Esophagus (tissue), 2 donors: ENCODE results near the gene GSTA4. TPM values are rescaled to one million over a fixed set of nuclear protein-coding genes. Genes with fewer than 3 reads are reported as not detected.
"Not testable (repeated sequence)": the region's sequence is repeated elsewhere in the genome, so short reads cannot be mapped to it uniquely, and the experiment has no call there.

Source experiments
- H3K27ac ChIP-seq, 2 donors: one replicate each; pipeline ENCODE4 v1.5.1; 2013; ENCODE audit warnings: low read depth in 2 of 2, mild to moderate bottlenecking in 2 of 2, inconsistent platforms in 1 of 2, low read length in 1 of 2, moderate library complexity in 1 of 2
- H3K27me3 ChIP-seq, 2 donors: one replicate each; pipeline ENCODE4 v1.6.1; 2013; ENCODE audit warnings: low read length in 2 of 2, control low read depth in 1 of 2, mild to moderate bottlenecking in 1 of 2; ENCODE audit not compliant: insufficient read depth in 2 of 2, control insufficient read depth in 1 of 2
- H3K36me3 ChIP-seq, 2 donors: one replicate each; pipeline ENCODE4 v1.6.1; 2013; ENCODE audit warnings: low read length in 1 of 2; ENCODE audit not compliant: control insufficient read depth in 2 of 2, insufficient read depth in 2 of 2
- H3K4me1 ChIP-seq, 2 donors: one replicate each; pipeline ENCODE4 v1.6.1; 2013; ENCODE audit warnings: low read length in 1 of 2; ENCODE audit not compliant: control insufficient read depth in 2 of 2, insufficient read depth in 2 of 2
- H3K4me3 ChIP-seq, 2 donors: one replicate each; pipeline ENCODE4 v1.5.1; 2013; ENCODE audit warnings: low read length in 2 of 2, mild to moderate bottlenecking in 2 of 2, low read depth in 1 of 2, moderate library complexity in 1 of 2
- H3K9me3 ChIP-seq, 2 donors: one replicate each; pipeline ENCODE4 v1.6.1; 2013; ENCODE audit warnings: mild to moderate bottlenecking in 2 of 2, low read depth in 1 of 2, low read length in 1 of 2, moderate library complexity in 1 of 2; ENCODE audit not compliant: control insufficient read depth in 2 of 2, insufficient read depth in 1 of 2
- WGBS, 2 donors: extraction: QIAGEN DNeasy Blood & Tissue Kit; methylation state at CpG; one replicate each; pipeline ENCODE4 v1.1.7; 2013; 5-methylcytosine and 5-hydroxymethylcytosine counted together
- polyA plus RNA-seq, 2 donors: library from polyadenylated mRNA; stranded (reverse); fragments of 200-250 nt; gene quantifications; one replicate each; pipeline ENCODE4 v1.2.3, GENCODE V29; 2013
- donor health status: healthy with polysubstance abuse.
- donor health status: Bipolar disorder and iron deficiency.

GSTA4 gene, protein sequence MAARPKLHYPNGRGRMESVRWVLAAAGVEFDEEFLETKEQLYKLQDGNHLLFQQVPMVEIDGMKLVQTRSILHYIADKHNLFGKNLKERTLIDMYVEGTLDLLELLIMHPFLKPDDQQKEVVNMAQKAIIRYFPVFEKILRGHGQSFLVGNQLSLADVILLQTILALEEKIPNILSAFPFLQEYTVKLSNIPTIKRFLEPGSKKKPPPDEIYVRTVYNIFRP
- polyA plus RNA-seq, result 10 to 100 TPM; 41.8 to 62.0 TPM

DNA sequence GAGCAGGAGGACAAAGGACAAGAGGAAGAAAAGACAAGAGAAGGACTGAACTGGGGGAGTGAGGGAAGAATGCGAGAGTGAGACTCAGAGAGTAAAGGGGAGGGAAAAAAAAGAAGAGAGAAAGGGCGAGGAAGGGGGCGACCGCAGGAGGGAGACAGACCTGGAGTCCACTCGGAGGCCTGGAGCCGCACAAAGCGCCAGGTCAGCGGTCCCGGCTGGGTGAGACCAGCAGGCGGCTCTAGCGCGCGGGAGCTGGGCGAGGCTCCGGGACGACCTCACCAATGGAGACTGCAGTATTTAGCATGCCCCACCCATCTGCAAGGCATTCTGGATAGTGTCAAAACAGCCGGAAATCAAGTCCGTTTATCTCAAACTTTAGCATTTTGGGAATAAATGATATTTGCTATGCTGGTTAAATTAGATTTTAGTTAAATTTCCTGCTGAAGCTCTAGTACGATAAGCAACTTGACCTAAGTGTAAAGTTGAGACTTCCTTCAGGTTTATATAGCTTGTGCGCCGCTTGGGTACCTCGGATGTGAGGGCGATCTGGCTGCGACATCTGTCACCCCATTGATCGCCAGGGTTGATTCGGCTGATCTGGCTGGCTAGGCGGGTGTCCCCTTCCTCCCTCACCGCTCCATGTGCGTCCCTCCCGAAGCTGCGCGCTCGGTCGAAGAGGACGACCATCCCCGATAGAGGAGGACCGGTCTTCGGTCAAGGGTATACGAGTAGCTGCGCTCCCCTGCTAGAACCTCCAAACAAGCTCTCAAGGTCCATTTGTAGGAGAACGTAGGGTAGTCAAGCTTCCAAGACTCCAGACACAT is at the start of gene GSTA4:
Gene GSTA4, minus strand, starts transcription at position 196 of the 824 bp plus-strand sequence. CDS start 1,041 bp downstream, outside the sequence.
- H3K9me3 ChIP-seq, H3K36me3 ChIP-seq, H3K4me1 ChIP-seq, H3K27me3 ChIP-seq: not testable (repeated sequence)
- peak within 1 kb of the TSS; percentile 90 to 94 for H3K27ac ChIP-seq
- WGBS, 2 donors, result 0 to 5% methylated on average over 28 to 34 of the region's 41 CpGs
- H3K4me3 ChIP-seq, result peak within 1 kb of the TSS; percentile 66 to 87

DNA sequence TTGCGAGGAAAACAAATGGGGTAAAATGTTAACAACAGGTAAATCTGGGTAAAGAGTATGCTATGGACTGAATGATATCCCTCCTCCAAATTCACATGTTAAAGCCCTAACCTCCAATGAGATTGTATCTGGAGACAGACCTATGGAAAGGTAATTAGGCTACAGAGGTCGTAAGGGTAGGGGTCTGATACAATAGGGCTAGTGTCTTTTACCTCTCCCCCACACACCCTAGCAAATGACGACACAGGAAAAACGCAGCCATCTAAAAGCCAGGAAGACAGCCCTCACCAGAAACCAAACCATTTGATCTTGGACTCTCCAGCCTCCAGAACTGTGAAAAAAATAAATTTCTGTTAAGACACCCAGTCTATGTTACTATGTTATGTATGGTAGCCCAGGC is 49.5 kb upstream of the GSTA4 start:
- Histone ChIP-seq H3K4me3 (no peak overlapping the region), H3K27ac (no peak overlapping the region), H3K36me3 (peaks cover 3% of the 10 kb centered on the region in 2 donors), H3K9me3 (no peaks in the 10 kb centered on the region), H3K4me1 (no peaks in the 10 kb centered on the region), H3K27me3 (no peaks in the 10 kb centered on the region)
- 64 to 70% methylated on average over 4 of the region's 4 CpGs for WGBS, 2 donors

DNA sequence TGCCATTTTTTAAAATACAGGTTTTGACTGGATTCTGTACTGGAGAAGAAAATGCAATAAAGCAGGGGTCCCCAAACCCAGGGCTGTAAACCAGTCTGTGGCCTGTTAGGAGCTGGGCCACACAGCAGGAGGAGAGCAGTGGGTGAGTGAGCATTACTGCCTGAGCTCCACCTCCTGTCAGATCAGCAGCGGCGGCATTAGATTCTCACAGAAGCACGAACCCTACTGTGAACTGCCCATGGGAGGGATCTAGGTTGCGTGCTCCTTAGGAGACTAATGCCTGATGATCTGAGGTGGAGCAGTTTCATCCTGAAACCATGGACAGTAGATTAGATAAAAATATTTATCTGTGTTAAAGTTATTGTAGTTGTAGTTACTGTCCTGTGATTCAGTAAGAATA is 49.0 kb upstream of the GSTA4 start:
- Histone ChIP-seq H3K4me3 (no peak overlapping the region), H3K4me1 (no peaks in the 10 kb centered on the region), H3K36me3 (peaks cover 3 to 7% of the 10 kb centered on the region in 2 donors), H3K27ac (no peak overlapping the region), H3K9me3 (no peaks in the 10 kb centered on the region), H3K27me3 (no peaks in the 10 kb centered on the region)
- 57 to 71% methylated on average over 4 of the region's 4 CpGs for WGBS, 2 donors

DNA sequence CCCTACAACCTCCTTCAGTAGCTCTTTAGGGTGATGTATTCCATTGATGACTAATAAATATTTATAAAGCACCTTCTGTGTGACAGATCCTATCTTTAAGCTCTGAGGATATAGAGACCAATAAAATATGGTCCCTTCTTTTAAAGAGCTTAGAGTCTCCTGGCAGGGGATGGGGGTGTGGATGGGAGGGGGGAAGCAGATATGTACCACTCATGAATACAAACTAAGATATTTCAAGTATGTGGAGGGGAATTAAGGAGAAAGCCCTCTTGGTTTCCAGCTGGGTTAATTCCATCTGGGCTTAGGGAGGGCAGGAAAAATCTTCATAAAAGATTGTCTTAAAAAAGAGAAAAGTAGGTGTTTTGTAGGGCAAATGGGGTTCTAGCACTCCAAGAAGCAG is 48.5 kb upstream of the GSTA4 start:
- H3K27ac ChIP-seq, result no peak overlapping the region
- H3K27me3 ChIP-seq, result no peaks in the 10 kb centered on the region

DNA sequence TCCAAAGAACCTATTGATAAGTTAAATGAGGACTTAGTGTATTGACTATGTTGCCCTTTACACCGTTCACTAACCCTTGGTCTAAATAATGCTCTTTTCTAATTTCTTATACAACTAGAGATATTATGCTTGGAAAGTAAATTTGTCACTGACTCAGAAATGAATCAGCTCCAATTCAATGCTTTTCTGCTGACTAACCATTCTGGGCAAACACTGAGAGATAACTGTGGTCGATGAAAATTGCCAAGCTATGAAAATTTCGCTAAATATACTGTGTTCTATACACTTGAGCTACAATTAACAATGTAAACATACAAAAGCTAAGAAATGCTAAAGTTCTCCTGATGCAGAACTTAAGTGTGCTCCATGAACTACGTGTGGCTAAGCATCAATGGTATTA is 47.0 kb upstream of the GSTA4 start:
- no peaks in the 10 kb centered on the region for H3K4me1 ChIP-seq
- H3K27ac ChIP-seq, result no peak overlapping the region
- peaks cover 3 to 7% of the 10 kb centered on the region in 2 donors for H3K36me3 ChIP-seq
- H3K9me3 ChIP-seq, result no peaks in the 10 kb centered on the region
- 33 to 37% methylated on average over 4 of the region's 4 CpGs for WGBS, 2 donors
- no peaks in the 10 kb centered on the region for H3K27me3 ChIP-seq
- H3K4me3 ChIP-seq, result no peak overlapping the region

More for the DNA sequence above, 48.5 kb upstream of the GSTA4 start:
- H3K9me3 ChIP-seq, result no peaks in the 10 kb centered on the region
- no peak overlapping the region for H3K4me3 ChIP-seq
- no peaks in the 10 kb centered on the region for H3K4me1 ChIP-seq
- H3K36me3 ChIP-seq, result peaks cover 3 to 7% of the 10 kb centered on the region in 2 donors

DNA sequence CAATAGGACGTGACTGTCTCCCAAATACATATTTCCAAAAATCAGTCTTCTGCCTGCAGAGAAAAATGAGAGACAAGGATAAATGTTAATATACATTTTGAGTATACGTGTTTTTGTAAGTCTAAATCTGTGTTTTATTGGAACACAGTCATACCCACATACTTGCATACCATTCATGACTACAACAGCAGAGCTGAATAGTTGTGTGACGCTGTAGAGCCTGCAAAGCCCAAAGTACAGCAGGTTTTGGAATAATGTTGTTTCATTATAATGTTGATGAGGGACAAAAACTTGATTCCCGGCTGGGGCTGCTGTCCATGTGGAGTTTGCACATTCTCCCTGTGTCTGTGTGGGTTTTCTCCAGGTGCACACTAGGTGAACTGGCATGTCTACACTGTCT is 46.3 kb upstream of the GSTA4 start:
- WGBS, 2 donors, result 88% methylated on average over 4 of the region's 4 CpGs
- Histone ChIP-seq H3K36me3 (peaks cover 3 to 7% of the 10 kb centered on the region in 2 donors), H3K9me3 (no peaks in the 10 kb centered on the region), H3K4me3 (no peak overlapping the region), H3K4me1 (no peaks in the 10 kb centered on the region), H3K27ac (no peak overlapping the region), H3K27me3 (no peaks in the 10 kb centered on the region)

DNA sequence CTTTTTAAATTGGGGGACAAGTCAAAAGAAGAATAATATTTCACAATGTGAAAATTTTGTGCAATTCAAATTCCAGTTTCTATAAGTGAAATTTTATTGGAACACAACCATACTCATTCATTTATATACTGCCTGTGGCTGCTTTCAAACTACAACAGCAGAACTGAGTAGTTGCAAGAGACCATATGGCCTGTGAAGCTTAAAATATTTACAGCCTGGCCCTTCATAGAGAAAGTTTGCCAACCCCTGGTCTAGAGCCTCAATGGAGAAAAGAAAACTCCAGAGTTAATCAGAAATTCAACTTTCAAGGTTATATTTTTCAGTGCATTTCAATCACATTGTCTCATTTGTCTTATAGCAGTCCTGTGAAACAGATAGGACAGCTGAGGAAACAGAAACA is 43.5 kb upstream of the GSTA4 start:
- Histone ChIP-seq H3K36me3 (peaks cover 3 to 16% of the 10 kb centered on the region in 2 donors), H3K4me3 (no peak overlapping the region), H3K27me3 (no peaks in the 10 kb centered on the region), H3K4me1 (peaks cover 0 to 2% of the 10 kb centered on the region in 2 donors), H3K9me3 (no peaks in the 10 kb centered on the region), H3K27ac (no peak overlapping the region)

GRCh38 chr6:53038141-53038540 is 43.1 kb upstream of the GSTA4 start:
- Histone ChIP-seq H3K36me3 (peaks cover 3 to 17% of the 10 kb centered on the region in 2 donors), H3K27ac (no peak overlapping the region), H3K4me3 (no peak overlapping the region), H3K4me1 (peaks cover 0 to 2% of the 10 kb centered on the region in 2 donors), H3K27me3 (no peaks in the 10 kb centered on the region), H3K9me3 (no peaks in the 10 kb centered on the region)
- WGBS, 2 donors, result 36 to 97% methylated on average over 1 of the region's 1 CpG

GRCh38 chr6:53035549-53036213 is 40.6 kb upstream of the GSTA4 start:
- Histone ChIP-seq H3K27ac (peak overlapping the region in 1 of 2 donors; percentile 17), H3K4me1 (peaks cover 0 to 2% of the 10 kb centered on the region in 2 donors), H3K27me3 (no peaks in the 10 kb centered on the region), H3K36me3 (peaks cover 3 to 18% of the 10 kb centered on the region in 2 donors), H3K4me3 (no peak overlapping the region), H3K9me3 (no peaks in the 10 kb centered on the region)
- WGBS, 2 donors, result 83% methylated on average over 8 of the region's 8 CpGs
